ENCODE data around the gene SPRR1B.
"Not testable (repeated sequence)": the region's sequence is repeated elsewhere in the genome, so short reads cannot be mapped to it uniquely, and the experiment has no call there.

Gene SPRR1B, protein sequence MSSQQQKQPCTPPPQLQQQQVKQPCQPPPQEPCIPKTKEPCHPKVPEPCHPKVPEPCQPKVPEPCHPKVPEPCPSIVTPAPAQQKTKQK

DNA sequence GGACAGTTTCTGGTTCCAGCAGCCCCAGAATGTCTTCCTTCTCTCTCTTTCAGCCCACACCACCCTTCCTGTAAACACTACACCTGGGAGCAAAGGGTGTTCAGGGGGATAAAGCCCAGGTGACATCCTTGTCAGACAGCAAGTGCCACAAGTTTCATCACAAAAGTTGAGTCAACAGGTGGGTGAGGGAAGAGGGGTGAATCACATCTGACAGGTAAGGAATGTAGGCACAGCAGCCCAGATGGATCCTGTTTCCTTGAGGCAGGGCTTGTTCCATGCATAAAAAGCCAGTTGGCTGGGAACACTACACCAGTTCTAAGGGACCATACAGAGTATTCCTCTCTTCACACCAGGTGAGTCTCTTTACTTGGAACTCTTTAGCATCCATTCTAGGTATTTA lies at the start of gene SPRR1B:
Gene SPRR1B (plus strand): TSS at position 309 of the 400 bp plus-strand sequence. CDS start 1,143 bp downstream, outside the sequence.
- no peak for DNase-seq

DNA sequence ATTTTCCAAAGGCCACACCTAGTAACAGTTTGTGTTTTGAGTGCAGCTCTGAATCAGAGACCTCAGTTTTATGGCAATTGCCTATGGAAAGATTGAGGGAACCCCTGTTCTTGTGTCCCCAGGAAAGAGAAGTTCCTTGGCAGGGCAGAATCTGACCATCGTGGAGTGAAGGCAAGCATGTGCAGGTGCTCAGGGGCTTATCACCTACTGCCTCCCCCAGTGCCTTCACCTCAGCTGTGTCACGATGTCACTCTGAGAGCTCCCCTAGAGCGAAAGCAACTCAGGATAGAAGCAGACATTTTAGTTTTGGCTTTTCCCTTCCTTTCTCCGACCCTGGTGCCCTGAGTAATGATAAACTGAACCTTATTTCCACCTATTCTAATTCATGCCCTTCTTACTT lies 48.9 kb upstream of the SPRR1B start:
- no peak for DNase-seq

DNA sequence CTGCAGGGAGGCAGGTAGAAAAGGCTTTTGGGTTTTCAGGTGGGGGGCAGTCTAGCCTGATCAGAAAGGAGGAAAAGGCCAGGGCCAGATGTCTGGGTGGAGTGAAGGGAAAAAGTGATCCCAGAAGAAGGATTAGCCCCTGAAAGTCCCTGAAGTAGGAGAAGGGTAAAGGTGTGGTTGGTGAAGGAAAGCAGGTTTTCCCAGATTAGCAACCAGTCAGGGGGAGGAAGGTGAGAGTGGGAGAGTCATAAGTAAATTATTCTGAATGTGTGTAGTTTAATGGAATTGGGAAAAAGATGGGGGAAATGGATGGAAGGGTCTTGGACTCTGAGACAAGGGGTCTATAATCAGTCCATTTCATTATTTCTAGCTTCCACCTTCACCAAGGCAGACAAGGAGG lies 47.8 kb upstream of the SPRR1B start:
- DNase-seq = no peak

DNA sequence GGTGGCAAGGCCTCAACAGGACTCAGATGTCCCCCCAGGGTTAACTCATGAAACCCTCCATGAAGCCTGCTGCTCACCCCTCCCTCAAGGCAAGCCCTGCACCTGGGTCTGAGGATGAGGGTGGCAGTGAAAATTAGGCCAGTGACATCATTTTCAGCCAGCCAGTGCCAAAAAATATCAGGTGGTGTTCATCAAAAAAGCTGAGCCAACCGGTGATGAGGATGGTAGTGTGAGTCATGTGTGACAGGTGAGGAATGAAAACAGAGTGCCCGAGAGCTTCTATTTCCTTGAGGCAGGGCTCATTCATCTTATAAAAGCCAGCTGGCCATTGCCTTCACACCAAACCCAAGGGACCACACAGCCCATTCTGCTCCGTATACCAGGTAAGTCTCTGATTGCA lies 47.3 kb upstream of the SPRR1B start, which contains the start of gene SPRR1A:
Gene SPRR1A (plus strand): TSS at position 339 of the 400 bp plus-strand sequence. CDS start 1,150 bp downstream, outside the sequence.
- no peak for DNase-seq

DNA sequence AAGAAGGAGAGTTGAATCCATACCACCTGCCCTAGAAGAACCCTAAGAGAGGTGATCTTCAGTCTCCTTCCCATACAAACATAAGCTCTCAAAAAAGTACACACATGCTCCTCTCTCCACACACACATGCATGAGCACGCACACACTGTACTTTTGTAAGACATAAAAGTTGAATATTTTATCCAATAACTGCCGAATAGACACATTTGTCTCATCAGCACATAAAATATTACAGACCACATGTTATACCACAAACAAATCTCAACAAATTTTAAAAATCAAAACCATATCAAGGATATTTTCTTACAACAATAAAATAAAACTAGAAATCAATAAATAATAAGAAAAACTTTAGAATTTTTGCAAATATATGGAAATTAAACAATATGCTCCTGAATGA lies 44.4 kb upstream of the SPRR1B start:
- DNase-seq = no peak

DNA sequence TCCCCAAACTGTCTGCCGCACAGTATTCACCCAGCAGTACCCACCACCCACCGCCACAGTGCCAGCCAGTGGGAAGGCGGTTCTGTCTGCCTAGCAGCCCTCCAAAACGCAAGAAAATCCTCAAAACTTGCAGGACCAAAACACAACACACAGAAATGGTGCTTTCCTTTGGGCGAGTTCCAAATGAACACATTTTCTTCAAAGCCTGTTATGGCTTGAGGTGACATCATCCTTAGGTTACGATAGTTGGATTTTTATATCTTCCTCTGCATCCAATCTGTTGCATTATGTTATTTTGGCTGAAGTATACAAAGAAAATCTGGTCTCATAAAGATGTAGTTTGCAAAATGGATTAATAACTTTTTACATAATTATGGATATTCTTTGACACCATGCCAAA lies 37.8 kb upstream of the SPRR1B start:
- DNase-seq = no peak

DNA sequence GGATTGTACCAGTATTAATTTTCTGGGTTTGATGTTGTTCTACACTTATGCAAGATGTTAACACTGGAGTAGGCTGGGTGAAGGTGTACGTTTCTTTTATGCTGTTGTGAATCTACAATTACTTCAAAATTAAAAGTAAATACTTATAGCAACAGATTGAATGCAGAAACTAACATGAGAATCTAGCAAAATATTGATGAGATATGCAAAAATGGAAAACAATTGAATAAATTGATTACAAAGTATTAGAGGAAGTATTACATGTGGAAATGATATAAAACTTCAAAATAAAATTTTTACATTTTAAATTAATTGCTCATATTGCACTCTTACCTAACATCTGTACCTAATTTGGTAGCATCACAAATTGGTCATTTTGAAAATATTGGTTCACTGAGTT lies 35.2 kb upstream of the SPRR1B start:
- no peak for DNase-seq

DNA sequence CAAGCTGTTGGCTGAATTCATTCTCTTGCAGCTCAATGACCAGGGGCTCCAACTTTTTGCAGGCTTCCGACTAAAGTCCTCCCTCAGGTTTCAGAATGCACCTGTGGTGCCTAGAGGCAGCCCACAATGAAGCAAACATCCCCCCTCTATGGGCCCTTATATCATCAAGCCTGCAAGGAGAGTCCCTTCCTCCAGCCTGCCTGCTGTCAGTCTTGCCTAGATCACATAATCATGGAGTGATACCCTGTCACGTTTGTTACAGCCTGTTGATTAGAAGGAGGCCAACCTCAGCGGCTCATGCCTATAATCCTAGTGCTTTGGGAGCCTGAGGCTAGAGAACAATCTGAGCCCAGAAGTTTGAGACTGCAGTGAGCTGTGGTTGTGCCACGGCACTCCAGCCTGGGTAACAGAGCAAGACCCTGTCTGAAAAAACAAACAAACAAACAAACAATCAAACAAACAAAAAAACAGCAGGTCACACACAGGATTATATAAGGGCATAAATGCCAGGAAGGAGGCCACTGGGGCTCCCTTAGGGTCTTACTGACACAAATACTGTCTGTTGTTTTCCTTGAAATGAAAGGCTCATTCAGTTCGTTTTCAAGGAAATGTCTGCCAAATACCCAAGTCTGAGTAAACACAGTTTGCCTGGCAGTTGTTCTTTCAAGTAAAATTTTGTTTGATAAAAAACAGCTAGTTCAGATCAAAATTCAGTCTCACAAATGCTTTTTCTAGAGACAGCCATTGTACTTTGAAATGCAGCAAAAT lies 34.2 kb upstream of the SPRR1B start:
- DNase-seq = no peak

DNA sequence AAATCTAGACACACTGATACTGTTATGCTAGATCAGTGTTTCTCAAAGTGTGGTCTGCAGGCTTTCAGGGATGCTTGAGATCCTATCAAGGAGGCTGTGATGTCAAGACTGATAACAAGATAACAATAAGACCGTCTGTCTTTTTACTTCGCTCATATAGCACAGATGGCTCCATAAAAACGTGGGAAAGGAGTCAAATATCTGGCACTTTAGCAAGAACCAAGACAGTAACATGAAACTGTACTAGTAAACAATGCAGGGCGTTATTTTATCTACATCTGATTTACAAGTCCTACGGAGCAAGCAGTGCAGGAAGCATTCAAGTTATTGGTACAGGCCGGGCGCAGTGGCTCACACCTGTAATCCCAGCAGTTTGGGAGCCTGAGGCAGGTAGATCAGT lies 33.1 kb upstream of the SPRR1B start:
- DNase-seq = no peak

DNA sequence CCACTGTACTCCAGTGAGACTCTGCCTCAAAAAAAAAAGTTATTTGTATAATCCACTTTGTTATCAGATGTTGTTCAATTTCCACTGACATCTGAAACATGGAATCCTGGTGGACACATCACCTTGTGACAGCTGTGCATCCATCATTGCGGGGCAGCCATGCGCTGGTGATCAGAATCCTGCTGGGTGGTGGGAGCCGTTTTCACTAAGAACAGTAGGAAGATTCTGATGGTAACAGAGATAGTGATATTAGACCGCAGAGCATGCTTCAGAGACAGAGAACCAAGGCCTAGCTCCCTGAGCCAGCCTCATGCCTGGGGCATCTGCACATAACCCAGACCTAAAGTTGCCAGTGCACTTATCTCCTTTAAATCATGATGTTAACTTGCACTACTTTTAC lies 32.5 kb upstream of the SPRR1B start:
- DNase-seq = no peak

DNA sequence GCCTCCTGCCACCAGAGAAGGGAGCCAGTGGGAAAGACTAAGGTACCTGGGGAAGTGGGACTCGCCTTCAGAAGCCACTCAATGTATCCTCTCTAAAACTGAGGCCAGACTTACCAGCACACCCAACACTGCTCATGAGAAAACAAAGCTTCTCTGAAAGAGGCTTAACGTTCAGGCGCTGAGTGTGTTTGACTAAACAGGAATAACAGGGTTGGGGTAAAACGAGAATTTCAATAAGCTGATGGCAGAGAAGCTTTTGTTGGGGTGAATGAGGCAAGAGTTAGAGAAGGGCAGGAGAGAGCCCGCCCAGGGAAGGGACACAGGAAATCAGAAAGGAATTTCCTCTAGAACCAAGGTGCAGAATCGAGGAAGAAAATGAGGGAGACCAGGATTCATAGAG lies 31.2 kb upstream of the SPRR1B start:
- DNase-seq = no peak

DNA sequence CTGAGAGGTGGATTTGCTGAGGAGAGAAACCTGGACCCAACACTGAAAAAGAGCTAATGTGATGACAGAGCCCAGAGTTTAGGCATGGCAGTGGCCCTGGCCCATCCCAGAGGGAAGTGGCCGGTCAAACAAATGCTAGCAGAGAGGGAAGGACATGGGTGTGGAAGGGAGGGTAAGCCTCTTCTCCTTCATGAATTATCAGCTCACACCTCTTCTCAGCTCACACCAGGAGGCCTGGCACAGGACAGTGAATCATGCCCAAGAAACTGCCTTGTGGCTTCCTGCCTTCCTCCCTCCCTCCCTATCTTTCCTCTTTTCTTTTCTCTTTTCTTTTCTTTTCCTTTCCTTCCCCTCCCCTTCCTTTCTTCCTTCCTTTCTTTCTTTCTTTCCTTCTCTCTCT lies 30.7 kb upstream of the SPRR1B start:
- no peak for DNase-seq

DNA sequence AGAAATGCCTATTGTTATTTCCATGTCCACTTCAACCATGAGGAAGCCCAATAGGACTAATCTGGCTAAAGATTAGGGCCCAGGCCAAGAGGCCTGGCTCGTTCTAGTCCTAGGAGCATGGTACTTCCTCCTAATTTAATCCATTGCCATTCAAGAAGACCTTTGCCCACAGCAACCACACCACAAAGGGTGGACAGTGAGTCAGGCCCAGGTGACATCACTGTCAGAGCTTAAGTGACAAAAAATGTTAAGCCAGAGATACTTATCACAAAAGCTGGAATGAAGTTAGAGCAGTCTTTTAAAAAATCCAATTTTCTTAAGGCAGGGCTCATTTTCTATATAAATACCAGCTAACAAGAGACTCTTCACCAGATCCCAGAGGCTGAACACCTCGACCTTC lies 29.6 kb upstream of the SPRR1B start, which contains the start of gene SPRR3:
Gene SPRR3 (plus strand): TSS at position 368 of the 400 bp plus-strand sequence. CDS start 1,272 bp downstream, outside the sequence.
- no peak for DNase-seq

DNA sequence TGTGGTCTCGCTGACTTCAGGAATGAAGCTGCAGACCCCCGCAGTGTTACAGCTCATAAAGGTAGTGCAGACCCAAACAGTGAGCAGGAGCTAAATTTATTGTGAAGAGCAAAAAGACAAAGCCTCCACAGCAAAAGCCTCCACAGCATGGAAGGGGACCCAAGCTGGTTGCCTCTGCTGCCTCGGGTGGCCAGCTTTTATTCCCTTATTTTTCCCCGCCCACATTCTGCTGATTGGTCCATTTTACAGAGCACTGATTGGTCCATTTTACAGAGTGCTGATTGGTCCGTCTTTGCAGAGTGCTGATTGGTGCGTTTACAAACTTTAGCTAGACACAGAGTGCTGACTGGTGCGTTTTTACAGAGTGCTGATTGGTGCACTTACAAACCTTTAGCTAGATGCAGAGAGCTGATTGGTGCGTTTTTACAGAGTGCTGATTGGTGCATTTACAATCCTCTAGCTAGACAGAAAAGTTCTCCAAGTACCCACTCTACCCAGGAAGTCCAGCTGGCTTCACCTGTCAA lies 19.7 kb upstream of the SPRR1B start:
- DNase-seq = not testable (repeated sequence)

DNA sequence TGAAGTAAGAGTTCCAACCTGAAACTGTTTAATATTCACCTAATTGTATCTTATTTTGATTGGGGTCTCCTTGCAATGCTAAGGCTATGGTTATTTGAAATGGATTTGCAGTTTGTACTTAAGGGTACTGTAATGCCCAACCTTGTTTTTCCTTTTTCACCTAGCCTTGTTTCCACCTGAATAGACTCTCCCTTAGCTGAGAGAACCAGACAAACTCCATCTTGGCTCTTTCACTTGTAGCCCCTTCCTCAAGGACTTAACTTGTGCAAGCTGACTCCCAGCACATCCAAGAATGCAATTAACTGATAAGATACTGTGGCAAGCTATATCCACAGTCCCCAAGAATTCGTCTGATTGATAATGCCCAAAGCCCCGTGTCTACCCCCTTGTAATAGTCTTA lies 9.2 kb upstream of the SPRR1B start:
- DNase-seq = not testable (repeated sequence)

DNA sequence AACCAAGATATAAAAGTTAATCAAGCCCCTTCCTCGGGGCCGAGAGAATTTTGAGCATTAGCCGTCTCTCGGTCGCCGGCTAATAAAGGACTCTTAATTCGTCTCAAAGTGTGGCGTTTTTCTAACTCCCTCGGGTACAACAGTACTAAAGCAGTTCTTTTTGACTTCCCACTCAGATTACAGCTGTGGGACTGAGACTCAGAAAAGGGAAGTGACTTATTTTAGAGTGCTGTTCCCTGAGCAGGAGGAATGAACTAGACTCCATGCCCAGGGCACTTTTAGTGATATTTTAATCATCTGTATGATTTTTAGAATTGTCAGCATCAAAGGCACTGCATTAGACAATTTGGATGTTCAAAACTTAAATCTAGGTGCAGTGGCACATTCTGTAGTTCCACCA lies 8.7 kb upstream of the SPRR1B start:
- not testable (repeated sequence) for DNase-seq

DNA sequence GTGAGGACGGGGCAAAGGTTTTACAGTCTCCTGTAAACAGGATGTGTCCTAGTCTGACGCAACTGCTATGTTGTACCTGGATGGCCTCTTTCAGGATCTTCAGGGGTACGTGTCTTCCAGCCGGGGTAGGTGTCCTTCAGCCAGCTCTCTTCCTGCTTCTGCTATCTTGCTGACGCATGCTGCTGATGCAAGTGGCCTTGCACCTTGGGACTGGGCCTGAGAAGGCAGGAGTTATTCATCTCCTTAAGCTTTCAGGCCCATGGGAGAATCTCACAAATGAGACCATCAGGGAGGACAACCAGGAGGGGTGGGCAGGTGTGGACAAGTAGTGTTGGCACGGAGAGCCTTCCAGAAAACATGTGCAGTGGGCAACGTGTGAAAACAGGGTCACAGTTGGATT lies 7.9 kb upstream of the SPRR1B start:
- no peak for DNase-seq

DNA sequence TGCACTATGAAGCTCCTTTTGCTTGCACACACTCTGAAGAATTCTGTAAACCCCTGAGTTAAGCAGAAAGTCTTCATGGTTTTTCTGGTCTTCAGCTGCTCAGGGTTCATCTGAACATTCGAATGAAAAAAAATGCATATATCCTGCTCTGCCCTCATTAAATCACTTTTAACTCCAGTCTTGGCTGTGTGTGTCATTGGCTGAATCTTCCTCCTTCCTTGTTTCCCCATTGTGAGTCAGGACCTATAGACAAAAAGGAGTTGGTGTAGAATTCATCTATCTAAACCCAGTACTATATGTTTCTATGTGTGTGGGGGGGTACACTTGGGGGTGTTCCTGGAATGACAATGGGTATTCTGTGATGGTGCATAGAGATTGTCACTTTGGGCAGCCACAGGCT lies 6.6 kb upstream of the SPRR1B start:
- DNase-seq = no peak

DNA sequence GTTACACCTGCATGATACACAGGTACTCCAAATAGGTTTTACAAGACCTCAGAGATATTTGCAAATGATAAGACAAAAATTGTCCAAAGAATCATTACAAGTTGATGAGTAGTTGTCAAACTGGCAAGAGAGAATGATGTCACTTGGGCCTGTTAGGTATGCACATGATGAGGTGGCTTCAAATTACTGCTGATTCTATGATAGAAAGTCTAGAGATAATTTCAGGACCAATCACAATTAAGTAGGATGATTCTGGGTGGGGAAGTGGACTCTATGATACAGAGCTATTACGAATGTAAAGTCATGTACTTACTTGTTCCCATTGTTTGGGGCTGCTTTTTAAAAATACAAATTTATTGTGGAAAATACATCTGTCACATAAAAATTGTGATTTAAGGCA lies 5.2 kb upstream of the SPRR1B start:
- DNase-seq = no peak

DNA sequence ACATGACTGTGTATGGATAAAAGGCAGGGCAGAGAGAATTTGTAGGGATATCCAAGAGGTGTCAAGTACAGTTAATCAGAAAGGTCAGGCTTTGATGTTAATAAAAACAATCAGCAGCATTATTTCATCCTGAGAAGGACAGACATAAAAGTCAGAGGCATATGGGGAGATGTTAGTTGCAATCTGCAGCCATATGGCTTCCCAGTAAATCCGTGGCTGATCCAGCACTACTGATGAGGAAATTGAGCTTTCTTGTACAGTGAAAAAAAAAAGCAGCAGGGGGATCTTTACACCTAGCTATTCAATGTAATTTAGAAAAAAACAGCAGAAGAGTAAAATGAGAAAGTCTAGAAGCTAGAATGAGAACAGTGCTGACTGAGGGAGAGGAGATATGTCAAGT lies 2.2 kb upstream of the SPRR1B start:
- DNase-seq = no peak

DNA sequence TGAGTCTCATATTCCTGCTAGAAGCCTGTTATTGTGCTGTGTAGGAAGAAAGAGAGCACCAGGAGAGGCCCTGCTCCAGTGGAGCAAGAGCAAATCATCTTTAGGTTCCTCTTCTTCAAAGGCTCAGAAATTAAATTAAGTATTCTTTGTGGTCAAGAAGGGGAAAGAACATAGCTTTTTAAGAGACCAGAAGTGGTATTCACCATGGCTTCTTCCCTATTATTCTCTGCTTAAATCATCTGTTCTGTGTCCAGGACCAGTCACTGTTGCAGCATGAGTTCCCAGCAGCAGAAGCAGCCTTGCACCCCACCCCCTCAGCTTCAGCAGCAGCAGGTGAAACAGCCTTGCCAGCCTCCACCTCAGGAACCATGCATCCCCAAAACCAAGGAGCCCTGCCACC lies 1.1 kb downstream of the SPRR1B start:
- no peak for DNase-seq

DNA sequence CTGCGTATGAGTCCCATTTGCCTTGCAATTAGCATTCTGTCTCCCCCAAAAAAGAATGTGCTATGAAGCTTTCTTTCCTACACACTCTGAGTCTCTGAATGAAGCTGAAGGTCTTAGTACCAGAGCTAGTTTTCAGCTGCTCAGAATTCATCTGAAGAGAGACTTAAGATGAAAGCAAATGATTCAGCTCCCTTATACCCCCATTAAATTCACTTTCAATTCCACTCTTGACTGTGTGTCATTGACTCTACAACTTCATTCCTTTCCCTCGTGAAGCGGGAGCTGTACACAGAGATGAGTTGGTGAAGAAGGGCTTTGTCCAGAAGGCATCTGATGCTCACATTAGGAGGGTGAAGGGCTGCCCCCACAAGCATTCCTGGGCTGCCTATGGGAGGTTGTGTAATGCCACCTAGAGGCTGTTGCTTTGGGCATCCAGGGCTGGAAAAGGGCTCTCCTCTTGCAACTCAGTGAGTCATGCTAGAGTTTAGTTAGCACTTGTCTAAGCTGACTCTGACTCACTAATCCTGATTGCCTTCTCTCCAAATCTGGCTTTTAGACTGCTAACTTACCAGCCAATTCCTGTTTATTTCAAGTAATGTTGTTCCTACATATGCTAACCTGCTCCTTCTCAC lies 1.8 kb downstream of the SPRR1B start:
- no peak for DNase-seq

DNA sequence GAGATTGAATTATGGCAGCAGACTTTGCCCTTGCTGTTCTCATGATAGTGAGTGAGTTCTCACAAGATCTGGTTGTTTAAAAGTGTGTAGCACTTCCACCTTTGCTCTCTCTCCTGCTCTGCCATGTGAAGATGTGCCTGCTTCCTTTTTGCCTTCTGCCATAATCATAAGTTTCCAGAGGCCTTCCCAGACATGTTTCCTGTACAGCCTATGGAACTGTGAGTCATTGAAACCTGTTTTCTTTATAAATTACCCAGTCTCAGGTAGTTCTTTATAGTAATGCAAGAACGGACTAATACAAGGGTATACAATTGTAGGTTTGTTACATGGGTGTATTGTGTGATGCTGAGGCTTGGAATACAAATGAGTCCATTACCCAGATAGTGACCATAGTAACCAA lies 4.2 kb downstream of the SPRR1B start:
- DNase-seq = no peak
